ENCODE results near the gene ADRA1B. TPM values are rescaled to one million over a fixed set of nuclear protein-coding genes. Genes with fewer than 3 reads are reported as not detected.

The ADRA1B gene
- total RNA-seq, 4 donors from 2014 or later = 0.30 to 2.0 (median 2.0) TPM; not detected in 1

GRCh38 chr5:159921721-159922120, 5.4 kb downstream of the ADRA1B start:
- intact Hi-C loops (cut with DNase I; ENCODE audit: low total_unique reads) = no loop called here
- WGBS, 2 donors = 76 to 77% methylated on average over 3 of the region's 3 CpGs
- no peak overlapping the region for H3K4me3 ChIP-seq (ENCODE audit: low read depth, poor library complexity, severe bottlenecking)
- no peak for DNase-seq (ENCODE audit: low spot score in 2 of 2)
- no peak for TF ChIP-seq POLR2A (IDR thresholded peaks at IDR 0.05)
- no peak for TF ChIP-seq CTCF (IDR thresholded peaks at IDR 0.05)

- WGBS, 2 donors = 78 to 85% methylated on average over 7 of the region's 7 CpGs
These were observed 6.7 kb downstream of the ADRA1B start for GRCh38 chr5:159923008-159923407.

GRCh38 chr5:159928122-159928909, 12.0 kb downstream of the ADRA1B start:
- no peak for DNase-seq (ENCODE audit: low spot score in 2 of 2)
- intact Hi-C loops (cut with DNase I; ENCODE audit: low total_unique reads) = no loop called here
- WGBS, 2 donors = 33 to 41% methylated on average over 12 of the region's 12 CpGs
- TF ChIP-seq POLR2A (IDR thresholded peaks at IDR 0.05) (no peak), CTCF (IDR thresholded peaks at IDR 0.05) (no peak)
- no peak overlapping the region for H3K4me3 ChIP-seq (ENCODE audit: low read depth, poor library complexity, severe bottlenecking)

More at GRCh38 chr5:159923008-159923407, 6.7 kb downstream of the ADRA1B start:
- intact Hi-C loops (cut with DNase I; ENCODE audit: low total_unique reads) = no loop called here
- H3K4me3 ChIP-seq (ENCODE audit: low read depth, poor library complexity, severe bottlenecking) = no peak overlapping the region
- DNase-seq (ENCODE audit: low spot score in 2 of 2) = no peak
- TF ChIP-seq POLR2A (IDR thresholded peaks at IDR 0.05) = no peak
- TF ChIP-seq CTCF (IDR thresholded peaks at IDR 0.05) = no peak

GRCh38 chr5:159929176-159929575, 12.9 kb downstream of the ADRA1B start:
- WGBS, 2 donors = 55 to 61% methylated on average over 1 of the region's 1 CpG
- H3K4me3 ChIP-seq (ENCODE audit: low read depth, poor library complexity, severe bottlenecking) = no peak overlapping the region
- intact Hi-C loops (cut with DNase I; ENCODE audit: low total_unique reads) = no loop called here
- DNase-seq (ENCODE audit: low spot score in 2 of 2) = no peak
- no peak for TF ChIP-seq POLR2A (IDR thresholded peaks at IDR 0.05)
- no peak for TF ChIP-seq CTCF (IDR thresholded peaks at IDR 0.05)

GRCh38 chr5:159933531-159934485, 17.5 kb downstream of the ADRA1B start:
- no peak for DNase-seq (ENCODE audit: low spot score in 2 of 2)
- H3K4me3 ChIP-seq (ENCODE audit: low read depth, poor library complexity, severe bottlenecking) = no peak overlapping the region
- no peak for TF ChIP-seq POLR2A (IDR thresholded peaks at IDR 0.05)
- TF ChIP-seq CTCF (IDR thresholded peaks at IDR 0.05) = no peak
- 64 to 68% methylated on average over 10 of the region's 10 CpGs for WGBS, 2 donors
- intact Hi-C loops (cut with DNase I; ENCODE audit: low total_unique reads) = no loop called here

Data from lower leg skin (tissue), 4 donors.